ENCODE results near the gene DEFB128.
A peak's percentile ranks its signal among the peaks of the same experiment; 100 is the strongest.
"Not testable (repeated sequence)": the region's sequence is repeated elsewhere in the genome, so short reads cannot be mapped to it uniquely, and the experiment has no call there.

Gene DEFB128

DNA sequence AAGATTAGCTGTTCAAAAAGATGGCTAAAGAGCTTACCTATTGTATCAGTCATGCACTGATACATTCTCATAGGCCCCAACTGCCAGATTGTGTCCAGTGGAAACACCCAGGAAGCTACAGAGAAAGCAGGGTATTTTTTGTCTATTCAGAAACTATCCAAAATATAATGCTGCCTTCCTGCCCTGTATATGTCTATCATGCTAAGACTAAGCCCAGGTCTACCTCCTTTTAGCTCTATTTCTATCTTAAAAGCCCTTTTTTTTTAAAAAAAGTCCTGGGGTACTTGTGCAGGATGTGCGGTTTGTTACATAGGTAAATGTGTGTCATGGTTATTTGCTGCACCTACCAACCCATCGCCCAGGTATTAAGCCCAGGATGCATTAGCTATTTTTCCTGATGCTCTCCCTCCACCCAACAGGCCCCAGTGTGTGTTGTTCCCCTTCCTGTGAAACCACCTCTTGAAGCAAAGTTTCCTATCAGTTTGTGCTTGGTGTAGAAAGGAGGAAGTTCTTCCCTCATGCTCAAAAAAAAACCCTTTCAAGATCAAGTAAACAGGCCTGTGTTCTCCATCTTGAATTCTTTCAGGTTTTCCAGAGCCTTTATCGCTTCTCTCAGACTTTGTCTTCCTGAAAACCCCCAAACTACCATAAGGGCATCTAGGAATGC, 38.1 kb upstream of the DEFB128 start:
- Histone ChIP-seq H3K79me2 (ENCODE audit: low read length) (no peaks in the 10 kb centered on the region), H3K36me3 (replicated peaks; ENCODE audit: low read depth, low read length) (no peaks in the 10 kb centered on the region), H3K9me3 (ENCODE audit: insufficient read depth, low read length) (no peaks in the 10 kb centered on the region), H3K4me1 (ENCODE audit: low read length) (peaks cover 8% of the 10 kb centered on the region), H3K4me2 (ENCODE audit: low read length) (peak overlapping the region; percentile 15; the same call in 1 of the 2 replicates), H2AFZ (ENCODE audit: low read depth, low read length) (peak overlapping the region; percentile 80), H3K4me3 (ENCODE audit: low read length) (no peak overlapping the region), H3K27ac (ENCODE audit: low read length) (no peak overlapping the region), H3K27me3 (ENCODE audit: low read depth, low read length) (peaks cover 19% of the 10 kb centered on the region), H3K9ac (ENCODE audit: low read length) (no peak overlapping the region), H4K20me1 (ENCODE audit: insufficient read depth, low read length) (no peaks in the 10 kb centered on the region)
- TF ChIP-seq, protein P1, sequence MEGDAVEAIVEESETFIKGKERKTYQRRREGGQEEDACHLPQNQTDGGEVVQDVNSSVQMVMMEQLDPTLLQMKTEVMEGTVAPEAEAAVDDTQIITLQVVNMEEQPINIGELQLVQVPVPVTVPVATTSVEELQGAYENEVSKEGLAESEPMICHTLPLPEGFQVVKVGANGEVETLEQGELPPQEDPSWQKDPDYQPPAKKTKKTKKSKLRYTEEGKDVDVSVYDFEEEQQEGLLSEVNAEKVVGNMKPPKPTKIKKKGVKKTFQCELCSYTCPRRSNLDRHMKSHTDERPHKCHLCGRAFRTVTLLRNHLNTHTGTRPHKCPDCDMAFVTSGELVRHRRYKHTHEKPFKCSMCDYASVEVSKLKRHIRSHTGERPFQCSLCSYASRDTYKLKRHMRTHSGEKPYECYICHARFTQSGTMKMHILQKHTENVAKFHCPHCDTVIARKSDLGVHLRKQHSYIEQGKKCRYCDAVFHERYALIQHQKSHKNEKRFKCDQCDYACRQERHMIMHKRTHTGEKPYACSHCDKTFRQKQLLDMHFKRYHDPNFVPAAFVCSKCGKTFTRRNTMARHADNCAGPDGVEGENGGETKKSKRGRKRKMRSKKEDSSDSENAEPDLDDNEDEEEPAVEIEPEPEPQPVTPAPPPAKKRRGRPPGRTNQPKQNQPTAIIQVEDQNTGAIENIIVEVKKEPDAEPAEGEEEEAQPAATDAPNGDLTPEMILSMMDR (IDR thresholded peaks at IDR 0.05; ENCODE audit: low read depth, low read length) = no peak
- TF ChIP-seq EZH2phosphoT487 (IDR thresholded peaks at IDR 0.05; ENCODE audit: low read depth) = no peak

DNA sequence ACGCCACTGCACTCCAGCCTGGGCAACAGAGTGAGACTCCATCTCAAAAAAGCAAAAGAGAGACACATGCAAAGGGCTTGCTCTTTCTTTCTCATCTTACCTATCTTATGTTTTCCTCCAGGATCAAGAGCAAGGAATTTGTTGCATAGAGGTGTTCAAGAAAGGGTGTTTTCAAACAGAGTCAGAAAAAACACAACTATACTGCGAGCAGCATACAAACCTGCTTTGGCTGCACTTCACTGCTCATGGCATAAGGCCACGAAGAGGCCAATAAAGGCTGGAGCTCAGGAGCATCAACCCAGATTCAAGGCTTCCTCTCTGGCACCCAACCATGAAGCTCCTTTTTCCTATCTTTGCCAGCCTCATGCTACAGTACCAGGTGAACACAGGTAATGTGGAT, 37.4 kb upstream of the DEFB128 start, which contains the start of gene DEFB129:
Gene DEFB129 (plus strand): TSS at position 301 of the 400 bp plus-strand sequence. CDS start 31 bp downstream, at position 332.
- no peak within 1 kb of the TSS for H3K4me3 ChIP-seq (ENCODE audit: low read length)

DNA sequence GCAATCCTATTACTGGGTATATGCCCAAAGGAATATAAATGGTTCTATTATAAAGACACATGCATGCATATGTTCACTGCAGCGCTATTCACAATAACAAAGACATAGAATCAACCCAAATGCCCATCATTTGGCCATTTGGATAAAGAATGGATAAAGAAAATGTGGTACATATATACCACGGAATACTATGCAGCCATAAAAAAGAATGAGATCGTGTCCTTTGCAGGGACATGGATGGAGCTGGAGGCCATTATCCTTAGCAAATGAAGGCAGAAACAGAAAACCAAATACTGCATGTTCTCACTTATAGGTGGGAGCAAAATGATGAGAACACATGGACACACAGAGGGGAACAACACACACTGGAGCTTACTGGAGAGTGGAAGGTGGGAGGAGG, 36.4 kb upstream of the DEFB128 start:
- not testable (repeated sequence) for H4K20me1 ChIP-seq (ENCODE audit: insufficient read depth, low read length); H3K9ac ChIP-seq (ENCODE audit: low read length); H3K4me2 ChIP-seq (ENCODE audit: low read length); H3K9me3 ChIP-seq (ENCODE audit: insufficient read depth, low read length); H3K79me2 ChIP-seq (ENCODE audit: low read length); H3K4me1 ChIP-seq (ENCODE audit: low read length); H2AFZ ChIP-seq (ENCODE audit: low read depth, low read length); H3K27ac ChIP-seq (ENCODE audit: low read length); H3K4me3 ChIP-seq (ENCODE audit: low read length); H3K36me3 ChIP-seq (replicated peaks; ENCODE audit: low read depth, low read length)
- peaks cover 25% of the 10 kb centered on the region for H3K27me3 ChIP-seq (ENCODE audit: low read depth, low read length)

More for the DNA sequence above, 37.4 kb upstream of the DEFB128 start, which contains the start of gene DEFB129:
- H3K27ac ChIP-seq (ENCODE audit: low read length) = no peak within 1 kb of the TSS
- peak within 1 kb of the TSS; percentile 80 for H2AFZ ChIP-seq (ENCODE audit: low read depth, low read length)
- H3K9ac ChIP-seq (ENCODE audit: low read length) = no peak within 1 kb of the TSS
- no peaks in the 10 kb centered on the region for H3K9me3 ChIP-seq (ENCODE audit: insufficient read depth, low read length)
- peak within 1 kb of the TSS; percentile 15; the same call in 1 of the 2 replicates for H3K4me2 ChIP-seq (ENCODE audit: low read length)
- peaks cover 8% of the 10 kb centered on the region for H3K4me1 ChIP-seq (ENCODE audit: low read length)
- H4K20me1 ChIP-seq (ENCODE audit: insufficient read depth, low read length) = no peaks in the 10 kb centered on the region
- no peak for TF ChIP-seq EZH2phosphoT487 (IDR thresholded peaks at IDR 0.05; ENCODE audit: low read depth)
- TF ChIP-seq, protein P1 (IDR thresholded peaks at IDR 0.05; ENCODE audit: low read depth, low read length) = no peak
- no peaks in the 10 kb centered on the region for H3K36me3 ChIP-seq (replicated peaks; ENCODE audit: low read depth, low read length)
- H3K79me2 ChIP-seq (ENCODE audit: low read length) = no peaks in the 10 kb centered on the region
- peaks cover 22% of the 10 kb centered on the region for H3K27me3 ChIP-seq (ENCODE audit: low read depth, low read length)

DNA sequence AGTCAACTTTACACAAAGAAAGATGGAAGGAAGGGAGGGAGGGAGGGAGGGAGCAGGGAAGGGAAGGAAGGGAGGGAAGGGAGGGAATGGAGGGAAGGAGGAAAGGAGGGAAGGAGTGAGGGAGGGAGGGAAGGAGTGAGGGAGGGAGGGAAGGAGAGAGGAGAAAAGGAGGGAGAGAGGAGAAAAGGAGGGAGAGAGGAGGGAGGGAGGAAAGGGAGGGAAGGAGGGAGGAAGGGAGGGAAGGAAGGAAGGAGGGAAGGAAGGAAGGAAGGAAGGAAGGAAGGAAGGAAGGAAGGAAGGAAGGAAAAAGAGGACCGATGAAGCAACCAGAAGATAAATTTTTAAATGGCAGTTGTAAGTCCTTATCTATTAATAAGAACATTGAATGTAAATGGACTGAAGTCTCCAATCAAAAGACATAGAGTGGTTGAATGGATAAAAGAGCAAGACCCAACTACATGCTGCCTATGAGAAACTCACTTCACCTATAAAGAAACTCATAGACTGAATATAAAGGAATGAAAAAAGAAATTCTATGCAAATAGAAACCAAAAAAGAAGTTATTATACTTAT, 31.8 kb upstream of the DEFB128 start:
- no peaks in the 10 kb centered on the region for H4K20me1 ChIP-seq (ENCODE audit: insufficient read depth, low read length)
- no peak overlapping the region for H3K4me2 ChIP-seq (ENCODE audit: low read length)
- no peak overlapping the region for H3K27ac ChIP-seq (ENCODE audit: low read length)
- no peak overlapping the region for H3K9ac ChIP-seq (ENCODE audit: low read length)
- peaks cover 51% of the 10 kb centered on the region for H3K27me3 ChIP-seq (ENCODE audit: low read depth, low read length)
- no peaks in the 10 kb centered on the region for H3K79me2 ChIP-seq (ENCODE audit: low read length)
- H3K4me3 ChIP-seq (ENCODE audit: low read length) = no peak overlapping the region
- no peak overlapping the region for H2AFZ ChIP-seq (ENCODE audit: low read depth, low read length)
- H3K9me3 ChIP-seq (ENCODE audit: insufficient read depth, low read length) = no peaks in the 10 kb centered on the region
- H3K4me1 ChIP-seq (ENCODE audit: low read length) = no peaks in the 10 kb centered on the region
- TF ChIP-seq, protein P1 (IDR thresholded peaks at IDR 0.05; ENCODE audit: low read depth, low read length) = no peak
- TF ChIP-seq EZH2phosphoT487 (IDR thresholded peaks at IDR 0.05; ENCODE audit: low read depth) = no peak
- no peaks in the 10 kb centered on the region for H3K36me3 ChIP-seq (replicated peaks; ENCODE audit: low read depth, low read length)

Measured in OCI-LY3 (cell line).